Pancreas (tissue), 10 donors: ENCODE measurements around the gene MPO. TPM values are rescaled to one million over a fixed set of nuclear protein-coding genes. Genes with fewer than 3 reads are reported as not detected.

ENCODE experiments used
- ATAC-seq, 4 donors: fragments of 200-7000 bp; cut with Tn5 transposase; one replicate each; pipeline versions ENCODE4 v1.8.0 to v1.9.1; 2020; ENCODE audit warnings: mild to moderate bottlenecking in 4 of 4, moderate library complexity in 4 of 4
- DNase-seq, 6 donors: peaks; one replicate each; pipeline ENCODE4 v3.0.0-alpha.2; 2020
- FAIRE-seq: peaks from 2 replicates; lab custom pipeline; 2012; peaks lifted over from hg19 to GRCh38; lab: Jason Lieb, UNC
- H3K27ac ChIP-seq, 4 donors: fragments of 200-600 bp; sonication (generic); 1 replicate in 3 of 4; 2 replicates in 1 of 4; pipeline versions ENCODE4 v1.5.0 to v1.8.0; 2020
- H3K27me3 ChIP-seq, 4 donors: fragments of 200-600 bp; one replicate each; pipeline ENCODE4 v1.8.0; 2021
- H3K36me3 ChIP-seq, 3 donors: fragments of 200-600 bp; sonication (generic) in 1 of 3; one replicate each; pipeline versions ENCODE4 v1.5.0 to v1.8.0; 2020 to 2021
- H3K4me1 ChIP-seq, 3 donors: fragments of 200-600 bp; one replicate each; pipeline ENCODE4 v1.8.0; 2021
- H3K4me3 ChIP-seq, 4 donors: fragments of 200-600 bp; sonication (generic) in 2 of 4; one replicate each; pipeline versions ENCODE4 v1.5.0 to v1.8.0; 2020 to 2021
- H3K9me3 ChIP-seq, 4 donors: fragments of 200-600 bp; one replicate each; pipeline ENCODE4 v1.8.0; 2021
- CTCF ChIP-seq, 4 donors: fragments of 200-600 bp; sonication (generic) in 3 of 4; IDR thresholded peaks; one replicate each; pipeline versions ENCODE4 v1.5.0 to v1.8.0; 2021; ENCODE audit warnings: antibody characterized with exemption in 4 of 4
- WGBS, 2 donors: extraction: QIAGEN DNeasy Blood & Tissue Kit; methylation state at CpG; one replicate each; pipeline ENCODE4 v1.1.7; 2013; 5-methylcytosine and 5-hydroxymethylcytosine counted together
- intact Hi-C, 3 donors: fragments of 100-400 bp; cut with DNase I; formaldehyde crosslinking; loops; one replicate each; pipeline versions ENCODE4 v1.11.1 to v1.14.2; 2022
- polyA plus RNA-seq, 2 donors: library from polyadenylated mRNA; stranded (reverse); fragments of 200-250 nt; gene quantifications; one replicate each; pipeline ENCODE4 v1.2.3, GENCODE V29; 2013
- total RNA-seq, 6 donors: library from RNA; stranded (reverse); fragmentation: NEBNext Ultra II Directional in 4 of 6; extraction: Animal tissue kit (Norgen Biotek cat#: 25700) in 4 of 6; gene quantifications; one replicate each; pipeline versions ENCODE4 v1.2.1 to v1.2.4, GENCODE V29; 2021 to 2023
- donor health status: healthy with polysubstance abuse.
- donor health status: DM: no; HTN: no; CAD: no; lungs with moderate emphysema.
- donor health status: DM: no; HTN: no; CAD: no.
- donor health status: control.
- donor health status: control.
- donor health status: Bipolar disorder and iron deficiency.
- donor health status: DM: yes; HTN: yes; CAD: no.
- donor health status: DM: no; HTN: no; CAD: no.
- donor health status: DM: no; HTN: no; CAD: no.
- donor health status: DM: yes; HTN: yes; CAD: no.

The MPO gene
- total and polyA plus RNA-seq, 8 donors = 0.03 to 0.28 (median 0.09) TPM; not detected in 1

GRCh38 chr17:58291246-58291645 is 10.5 kb upstream of the MPO start:
- Histone ChIP-seq H3K27ac (no peak overlapping the region), H3K36me3 (no peaks in the 10 kb centered on the region), H3K4me3 (no peak overlapping the region), H3K4me1 (no peaks in the 10 kb centered on the region), H3K27me3 (peaks cover 0 to 23% (median 3%) of the 10 kb centered on the region in 4 donors), H3K9me3 (no peaks in the 10 kb centered on the region)
- WGBS, 2 donors = 54 to 57% methylated on average over 5 of the region's 5 CpGs
- intact Hi-C loops = no loop called here
- FAIRE-seq (no peak), DNase-seq (no peak), ATAC-seq (no peak)
- TF ChIP-seq CTCF (IDR thresholded peaks at IDR 0.05) = no peak

GRCh38 chr17:58289869-58290268 is 9.1 kb upstream of the MPO start:
- Histone ChIP-seq H3K9me3 (no peaks in the 10 kb centered on the region), H3K4me1 (no peaks in the 10 kb centered on the region), H3K27ac (no peak overlapping the region), H3K36me3 (no peaks in the 10 kb centered on the region), H3K27me3 (peaks cover 0 to 23% (median 3%) of the 10 kb centered on the region in 4 donors), H3K4me3 (no peak overlapping the region)
- no peak for TF ChIP-seq CTCF (IDR thresholded peaks at IDR 0.05)
- intact Hi-C loops = no loop called here
- DNase-seq (no peak), FAIRE-seq (no peak), ATAC-seq (no peak)
- 14 to 20% methylated on average over 2 of the region's 2 CpGs for WGBS, 2 donors

DNA sequence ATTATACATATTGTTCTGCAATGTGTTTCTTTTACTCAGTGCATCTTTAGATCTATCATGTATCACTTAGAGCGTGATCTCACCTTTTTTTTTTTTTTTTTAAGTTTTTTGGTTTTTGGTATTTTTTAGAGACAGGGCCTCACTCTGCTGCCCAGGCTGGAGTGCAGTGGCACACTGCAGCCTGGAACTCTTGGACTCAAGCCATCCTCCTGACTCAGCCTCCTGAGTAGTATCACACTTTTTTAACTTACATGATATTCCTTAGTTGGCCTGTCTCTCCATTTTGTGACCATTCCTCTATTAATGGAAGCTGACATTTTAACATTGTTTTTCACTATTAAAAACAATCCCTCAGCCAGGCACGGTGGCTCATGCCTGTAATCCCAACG is 4.7 kb upstream of the MPO start:
- Histone ChIP-seq H3K4me1 (no peaks in the 10 kb centered on the region), H3K27ac (no peak overlapping the region), H3K36me3 (no peaks in the 10 kb centered on the region), H3K9me3 (no peaks in the 10 kb centered on the region), H3K27me3 (peaks cover 0 to 19% (median 3%) of the 10 kb centered on the region in 4 donors), H3K4me3 (no peak overlapping the region)
- DNase-seq = no peak
- TF ChIP-seq CTCF (IDR thresholded peaks at IDR 0.05) = no peak
- ATAC-seq = no peak
- FAIRE-seq = no peak
- 93 to 95% methylated on average over 3 of the region's 3 CpGs for WGBS, 2 donors
- intact Hi-C loops = no loop called here

DNA sequence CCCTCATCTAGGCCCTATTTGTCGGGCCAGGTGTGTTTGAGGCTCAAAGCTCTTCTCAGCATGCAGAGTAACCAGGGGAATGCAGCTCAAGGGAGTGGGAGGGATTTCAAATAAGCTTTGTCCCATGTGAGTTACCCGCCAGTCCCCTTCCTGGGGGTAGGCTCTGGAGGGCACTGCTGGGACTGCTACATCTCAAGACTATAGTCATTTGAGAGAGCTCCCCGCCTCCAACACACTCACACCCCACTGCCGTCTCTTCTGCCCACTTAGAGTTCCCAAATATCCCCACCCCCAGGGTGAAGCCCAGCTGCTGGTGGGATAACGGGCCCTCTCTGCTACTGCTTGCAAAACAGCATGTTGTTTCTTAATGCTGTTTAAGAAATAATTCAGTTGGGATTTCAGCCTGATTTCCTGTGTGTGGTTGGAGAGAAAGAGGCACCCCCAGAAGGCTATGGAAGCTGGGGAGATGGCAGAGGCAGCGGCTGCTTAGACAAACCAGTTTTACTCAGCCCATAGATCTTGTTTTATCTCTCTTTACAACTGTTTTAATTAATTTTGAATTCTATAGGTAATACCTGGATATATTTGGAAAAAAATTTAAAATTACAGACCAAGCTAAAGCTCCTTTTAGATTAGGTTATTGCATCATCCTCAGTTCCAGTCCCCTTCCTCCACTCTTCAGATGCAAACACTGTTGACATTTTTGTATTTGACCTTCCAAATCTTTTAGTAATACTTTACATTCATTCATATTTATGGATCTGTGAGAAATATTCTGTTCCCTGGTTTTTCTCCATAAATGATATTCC is 4.1 kb upstream of the MPO start:
- FAIRE-seq (no peak), ATAC-seq (no peak), DNase-seq (no peak)
- peaks cover 0 to 15% (median 3%) of the 10 kb centered on the region in 4 donors for H3K27me3 ChIP-seq
- no peaks in the 10 kb centered on the region for H3K36me3 ChIP-seq
- H3K4me3 ChIP-seq = no peak overlapping the region
- intact Hi-C loops = no loop called here
- no peak for TF ChIP-seq CTCF (IDR thresholded peaks at IDR 0.05)
- WGBS, 2 donors = 64 to 75% methylated on average over 6 of the region's 6 CpGs
- H3K9me3 ChIP-seq = no peaks in the 10 kb centered on the region
- H3K4me1 ChIP-seq = no peaks in the 10 kb centered on the region
- H3K27ac ChIP-seq = no peak overlapping the region
